H9 (cell line): ENCODE data around the gene KLC4. TPM values are rescaled to one million over a fixed set of nuclear protein-coding genes. Genes with fewer than 3 reads are reported as not detected.

ENCODE experiments used
- DNase-seq: peaks from one replicate; pipeline ENCODE4 v3.0.0-alpha.2; 2017
- H2AFZ ChIP-seq: one replicate; pipeline ENCODE4 v1.6.1; 2013; ENCODE audit warnings: mild to moderate bottlenecking, low read length, control low read depth, moderate library complexity
- H2AK5ac ChIP-seq: 2 replicates; pipeline ENCODE4 v1.6.1; 2013; ENCODE audit warnings: low read length, control low read depth, mixed read lengths; ENCODE audit not compliant: insufficient read length
- H2BK120ac ChIP-seq: one replicate; pipeline ENCODE4 v1.6.1; 2013; ENCODE audit warnings: low read depth, mild to moderate bottlenecking, low read length, control low read depth, inconsistent platforms; ENCODE audit not compliant: poor library complexity, severe bottlenecking
- H2BK12ac ChIP-seq: 2 replicates; pipeline ENCODE4 v1.6.1; 2013; ENCODE audit warnings: low read length, control low read depth, mixed read lengths, low read depth; ENCODE audit not compliant: insufficient read length
- H2BK15ac ChIP-seq: 2 replicates; pipeline ENCODE4 v1.6.1; 2013; ENCODE audit warnings: low read depth, low read length, control low read depth
- H2BK20ac ChIP-seq: one replicate; pipeline ENCODE4 v1.6.1; 2013; ENCODE audit warnings: low read depth, mild to moderate bottlenecking, low read length, control low read depth, inconsistent platforms; ENCODE audit not compliant: poor library complexity, severe bottlenecking
- H2BK5ac ChIP-seq: 2 replicates; pipeline ENCODE4 v1.6.1; 2013; ENCODE audit warnings: low read length, control low read depth, mixed read lengths; ENCODE audit not compliant: insufficient read length
- H3K14ac ChIP-seq: 2 replicates; pipeline ENCODE4 v1.6.1; 2013; ENCODE audit warnings: low read length, control low read depth; ENCODE audit not compliant: insufficient read depth
- H3K18ac ChIP-seq: 2 replicates; pipeline ENCODE4 v1.6.1; 2013; ENCODE audit warnings: low read depth, mild to moderate bottlenecking, mixed read lengths, low read length, control low read depth; ENCODE audit not compliant: insufficient read length
- H3K23ac ChIP-seq: 2 replicates; pipeline ENCODE4 v1.6.1; 2013; ENCODE audit warnings: low read length, control low read depth, mixed read lengths, low read depth; ENCODE audit not compliant: insufficient read length
- H3K23me2 ChIP-seq: 2 replicates; pipeline ENCODE4 v1.6.1; 2013; ENCODE audit warnings: low read depth, mild to moderate bottlenecking, mixed read lengths, low read length, control low read depth; ENCODE audit not compliant: insufficient read length, poor library complexity, severe bottlenecking
- H3K27ac ChIP-seq: 2 replicates; pipeline ENCODE4 v1.5.1; 2013; ENCODE audit warnings: low read length, control low read depth, mixed read lengths, low read depth; ENCODE audit not compliant: insufficient read length
- H3K27me3 ChIP-seq: 2 replicates; pipeline ENCODE4 v1.6.1; 2013; ENCODE audit warnings: low read length, control low read depth, inconsistent platforms; ENCODE audit not compliant: insufficient read depth
- H3K4ac ChIP-seq: 2 replicates; pipeline ENCODE4 v1.6.1; 2013; ENCODE audit warnings: low read depth, mild to moderate bottlenecking, control low read depth, inconsistent platforms, low read length, moderate library complexity
- H3K4me1 ChIP-seq: 2 replicates; pipeline ENCODE4 v1.6.1; 2013; ENCODE audit warnings: low read length, control low read depth, inconsistent platforms; ENCODE audit not compliant: insufficient read depth
- H3K4me2 ChIP-seq: 2 replicates; pipeline ENCODE4 v1.6.1; 2013; ENCODE audit warnings: low read length, control low read depth, mixed read lengths; ENCODE audit not compliant: insufficient read length, insufficient read depth
- H3K56ac ChIP-seq: 2 replicates; pipeline ENCODE4 v1.6.1; 2013; ENCODE audit warnings: low read depth, mild to moderate bottlenecking, mixed read lengths, low read length, control low read depth; ENCODE audit not compliant: insufficient read length
- H3K79me1 ChIP-seq: 2 replicates; pipeline ENCODE4 v1.6.1; 2013; ENCODE audit warnings: low read depth, mild to moderate bottlenecking, moderate library complexity, low read length, control low read depth, inconsistent platforms; ENCODE audit not compliant: insufficient read depth, poor library complexity, severe bottlenecking
- H3K79me2 ChIP-seq: 2 replicates; pipeline ENCODE4 v1.6.1; 2013; ENCODE audit warnings: low read length, control low read depth, inconsistent platforms; ENCODE audit not compliant: insufficient read depth
- H3K9ac ChIP-seq: 2 replicates; pipeline ENCODE4 v1.6.1; 2013; ENCODE audit warnings: low read length, control low read depth, mixed read lengths; ENCODE audit not compliant: insufficient read length; ENCODE audit errors: extremely low read depth
- H3K9me3 ChIP-seq: one replicate; pipeline ENCODE4 v1.6.1; 2013; ENCODE audit warnings: low read depth, low read length, inconsistent platforms; ENCODE audit not compliant: control insufficient read depth
- H3T11ph ChIP-seq: one replicate; pipeline ENCODE4 v1.6.1; 2013; ENCODE audit warnings: mild to moderate bottlenecking, low read length, control low read depth, inconsistent platforms
- H4K20me1 ChIP-seq: one replicate; pipeline ENCODE4 v1.6.1; 2013; ENCODE audit not compliant: control insufficient read depth, insufficient read length, insufficient read depth
- H4K5ac ChIP-seq: 2 replicates; pipeline ENCODE4 v1.6.1; 2013; ENCODE audit warnings: low read depth, mild to moderate bottlenecking, mixed read lengths, low read length, control low read depth; ENCODE audit not compliant: insufficient read length
- H4K8ac ChIP-seq: replicated peaks from 2 replicates; pipeline ENCODE4 v1.6.1; 2013; ENCODE audit warnings: low read length, control low read depth, mixed read lengths, low read depth; ENCODE audit not compliant: insufficient read length
- H4K91ac ChIP-seq: 2 replicates; pipeline ENCODE4 v1.6.1; 2013; ENCODE audit warnings: low read depth, mild to moderate bottlenecking, moderate library complexity, mixed read lengths, low read length, control low read depth; ENCODE audit not compliant: insufficient read length
- H3K27ac Mint-ChIP-seq, 3 experiments: 2 replicates in 2 of 3; 3 replicates in 1 of 3; pipeline ENCODE4 v1.8.0; 2020 to 2021; ENCODE audit warnings: mixed read lengths in 3 of 3, mild to moderate bottlenecking in 1 of 3, moderate library complexity in 1 of 3
- H3K27me3 Mint-ChIP-seq: 2 replicates; pipeline ENCODE4 v1.8.0; 2021; ENCODE audit warnings: low read depth, mild to moderate bottlenecking, moderate library complexity, mixed read lengths
- H3K36me3 Mint-ChIP-seq, 3 experiments: 2 replicates in 2 of 3; 3 replicates in 1 of 3; pipeline ENCODE4 v1.8.0; 2020 to 2021; ENCODE audit warnings: low read depth in 3 of 3, mixed read lengths in 3 of 3; ENCODE audit not compliant: insufficient read depth in 1 of 3
- H3K4me1 Mint-ChIP-seq, 2 experiments: 2 replicates each; pipeline ENCODE4 v1.8.0; 2020; ENCODE audit warnings: mixed read lengths in 2 of 2
- H3K4me3 Mint-ChIP-seq, 2 experiments: 2 replicates in 1 of 2; 3 replicates in 1 of 2; pipeline ENCODE4 v1.8.0; 2020 to 2021; ENCODE audit warnings: mild to moderate bottlenecking in 2 of 2, mixed read lengths in 2 of 2, moderate library complexity in 1 of 2
- H3K9me3 Mint-ChIP-seq, 2 experiments: 2 replicates in 1 of 2; 3 replicates in 1 of 2; pipeline ENCODE4 v1.8.0; 2020; ENCODE audit warnings: mild to moderate bottlenecking in 2 of 2, mixed read lengths in 2 of 2, moderate library complexity in 1 of 2
- CTCF ChIP-seq: fragments of 200-600 bp; sonication (generic); conservative IDR thresholded peaks from 3 replicates; pipeline ENCODE4 v1.8.0; 2021; ENCODE audit warnings: antibody characterized with exemption, mild to moderate bottlenecking
- WGBS: extraction: QIAGEN DNeasy Blood & Tissue Kit; methylation state at CpG from one replicate; pipeline ENCODE4 v1.1.7; 2013; ENCODE audit warnings: missing lambda C conversion rate, low lambda C conversion rate, mixed read lengths; ENCODE audit not compliant: insufficient read length; ENCODE audit errors: extremely low coverage; 5-methylcytosine and 5-hydroxymethylcytosine counted together
- total RNA-seq: library from RNA; stranded (reverse); gene quantifications from 2 replicates; pipeline ENCODE4 v1.2.1, GENCODE V29; 2021

The KLC4 gene
- total RNA-seq, 1 experiment from 2014 or later = 29.7 TPM

DNA sequence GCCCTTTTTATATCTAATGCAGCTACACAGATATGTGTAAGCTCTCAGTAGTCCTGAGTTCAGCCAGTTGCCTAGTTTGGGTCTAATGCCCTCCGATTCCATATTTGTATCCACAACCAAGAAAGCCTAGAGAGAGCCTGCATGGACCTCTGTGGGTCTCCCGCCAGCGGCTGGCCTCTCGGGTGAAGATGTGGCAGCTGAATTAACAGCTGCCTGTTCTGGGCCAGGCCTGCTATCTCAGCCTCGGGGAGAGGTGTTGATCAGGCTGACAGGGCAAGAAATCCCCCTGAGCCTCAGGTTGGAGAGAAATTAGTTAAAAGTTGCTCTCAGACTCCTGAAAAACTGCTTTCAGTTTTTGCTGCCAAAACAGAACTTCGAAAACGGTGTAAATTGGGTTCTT is 36.5 kb downstream of the KLC4 start:
- no peak for TF ChIP-seq CTCF
- H3K36me3 Mint-ChIP-seq = no peaks in the 10 kb centered on the region
- peak; percentile 29 for DNase-seq
- Histone ChIP-seq H2AFZ (no peak overlapping the region), H2BK20ac (no peak overlapping the region), H2AK5ac (no peak overlapping the region), H3K4me1 (peaks cover 17% of the 10 kb centered on the region), H3T11ph (no peak overlapping the region), H3K9me3 (no peaks in the 10 kb centered on the region), H4K20me1 (no peaks in the 10 kb centered on the region), H3K79me1 (no peaks in the 10 kb centered on the region), H3K4ac (no peak overlapping the region), H3K27me3 (no peaks in the 10 kb centered on the region), H4K5ac (no peak overlapping the region), H2BK12ac (no peak overlapping the region), H4K8ac (no peak overlapping the region), H2BK120ac (no peak overlapping the region), H2BK15ac (no peak overlapping the region), H3K23me2 (no peaks in the 10 kb centered on the region), H3K18ac (no peak overlapping the region), H3K14ac (no peak overlapping the region), H3K79me2 (peaks cover 9% of the 10 kb centered on the region; the same call in 1 of the 2 replicates), H3K9ac (no peak overlapping the region), H3K4me2 (no peak overlapping the region), H4K91ac (no peak overlapping the region), H3K23ac (no peak overlapping the region), H2BK5ac (no peak overlapping the region), H3K56ac (no peak overlapping the region), H3K27ac (no peak overlapping the region)
- H3K27ac Mint-ChIP-seq = peak overlapping the region; percentile 77 to 96 (median 92)
- peaks cover 52 to 59% of the 10 kb centered on the region in 2 experiments for H3K4me1 Mint-ChIP-seq
- no peaks in the 10 kb centered on the region for H3K27me3 Mint-ChIP-seq
- no peaks in the 10 kb centered on the region for H3K9me3 Mint-ChIP-seq
- no CpG with 5 or more reads among the region's 7 CpGs for WGBS
- no peak overlapping the region; a peak in 1 of 5 replicates for H3K4me3 Mint-ChIP-seq
